Skin epidermis (tissue), 12 donors: ENCODE data around the gene MRPL20.
A peak's percentile ranks its signal among the peaks of the same experiment; 100 is the strongest.
"Not testable (repeated sequence)": the region's sequence is repeated elsewhere in the genome, so short reads cannot be mapped to it uniquely, and the experiment has no call there.

Experiments used
- H3K27ac ChIP-seq, 21 experiments: fragments of 200-600 bp; sonication (generic) in 11 of 21; one replicate each; pipeline ENCODE4 v1.5.0; 2020; ENCODE audit warnings: mild to moderate bottlenecking in 3 of 21, inconsistent platforms in 2 of 21, moderate library complexity in 2 of 21
- H3K4me3 ChIP-seq, 7 experiments: fragments of 200-600 bp; sonication (generic) in 2 of 7; one replicate each; pipeline ENCODE4 v1.5.0; 2020; ENCODE audit warnings: inconsistent platforms in 2 of 7, mild to moderate bottlenecking in 2 of 7, moderate library complexity in 1 of 7

MRPL20 gene

DNA sequence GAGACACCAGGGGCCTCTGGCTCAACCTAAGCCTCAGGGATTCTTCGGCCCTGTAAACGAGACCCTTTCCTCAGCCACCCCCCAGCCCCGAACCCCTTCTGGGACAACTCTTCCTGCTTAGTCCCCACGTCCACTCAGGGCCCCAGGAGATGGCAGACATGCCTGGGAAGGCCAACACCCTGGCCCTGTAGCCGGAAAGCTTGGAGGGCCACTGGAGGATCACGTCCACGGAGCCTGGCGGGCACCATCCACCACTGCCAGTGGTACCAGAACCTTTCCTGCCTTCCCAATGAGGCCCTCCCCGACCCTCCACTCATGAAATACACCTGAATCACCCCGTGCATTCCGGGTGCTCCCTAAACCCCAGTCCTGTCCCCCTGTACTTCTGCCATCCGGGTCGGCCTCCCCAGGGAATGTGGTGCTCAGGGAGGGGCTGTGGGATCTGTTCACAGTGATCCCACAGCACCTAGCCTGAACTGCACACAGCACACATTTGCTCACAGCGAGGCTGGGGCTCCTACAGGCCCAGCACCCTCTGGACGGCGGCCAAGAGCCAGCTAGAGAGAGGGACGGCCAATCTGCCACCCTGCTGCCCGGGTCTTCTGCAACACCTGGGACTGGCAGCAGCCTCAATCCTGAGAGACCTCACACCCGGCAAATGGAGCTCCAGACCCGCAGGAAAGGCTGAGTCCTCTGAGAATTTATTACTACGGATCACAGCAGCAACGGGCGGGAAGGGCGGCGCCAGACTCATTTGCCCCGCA lies 33.9 kb downstream of the MRPL20 start:
- Histone ChIP-seq H3K27ac (peak overlapping the region in 2 of 21 experiments; percentile 62 to 96), H3K4me3 (peak overlapping the region in 4 of 7 experiments; percentile 75 to 97 (median 94))

DNA sequence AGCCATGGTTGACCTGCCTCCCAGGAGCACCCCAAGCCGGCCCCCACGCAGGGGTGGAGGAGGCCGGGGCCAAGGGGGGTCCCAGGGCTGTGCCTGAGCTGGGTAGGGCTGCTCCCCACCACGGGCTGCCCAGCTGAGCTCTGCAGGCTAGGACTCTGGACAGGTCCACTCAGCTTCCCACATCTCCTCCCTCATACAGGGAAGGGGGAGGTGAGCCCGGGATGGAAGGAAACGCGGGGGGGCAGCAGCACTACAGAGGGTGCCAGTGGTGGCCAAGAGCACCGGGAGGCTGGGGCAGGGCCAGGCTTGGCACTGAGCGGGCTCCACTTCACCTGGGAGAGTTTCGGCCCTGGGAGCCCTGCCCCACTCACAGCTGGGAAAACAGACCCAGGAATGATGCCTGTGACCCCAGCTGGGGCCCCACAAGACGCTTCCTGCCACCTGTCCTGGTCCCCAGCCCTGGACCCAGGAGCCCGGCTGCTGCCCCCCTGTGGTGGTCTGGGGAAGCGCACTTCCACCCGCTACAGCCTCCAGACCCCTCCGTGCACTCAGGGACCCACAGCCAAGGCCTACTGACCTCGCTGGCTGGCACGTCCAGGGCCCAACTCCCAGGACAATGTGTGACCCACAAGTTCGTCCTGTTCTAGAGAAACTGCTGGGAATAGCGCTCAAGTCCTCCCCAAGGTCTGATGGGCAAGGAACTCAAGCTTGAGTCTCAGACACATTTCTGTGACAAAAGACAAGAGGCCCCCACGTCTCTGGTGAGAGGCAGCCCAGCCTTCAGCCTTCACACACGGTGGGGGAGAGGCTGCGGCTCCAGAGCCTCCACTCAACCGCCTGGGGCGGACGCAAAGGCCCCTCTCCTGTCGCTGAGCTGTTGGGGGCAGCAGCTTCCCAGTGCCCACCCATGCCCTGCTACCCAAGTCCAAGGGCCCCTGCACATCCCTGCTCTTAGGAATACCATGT lies 35.1 kb downstream of the MRPL20 start:
- peak overlapping the region in 5 of 21 experiments; percentile 1 to 62 (median 35) for H3K27ac ChIP-seq
- H3K4me3 ChIP-seq = no peak overlapping the region

DNA sequence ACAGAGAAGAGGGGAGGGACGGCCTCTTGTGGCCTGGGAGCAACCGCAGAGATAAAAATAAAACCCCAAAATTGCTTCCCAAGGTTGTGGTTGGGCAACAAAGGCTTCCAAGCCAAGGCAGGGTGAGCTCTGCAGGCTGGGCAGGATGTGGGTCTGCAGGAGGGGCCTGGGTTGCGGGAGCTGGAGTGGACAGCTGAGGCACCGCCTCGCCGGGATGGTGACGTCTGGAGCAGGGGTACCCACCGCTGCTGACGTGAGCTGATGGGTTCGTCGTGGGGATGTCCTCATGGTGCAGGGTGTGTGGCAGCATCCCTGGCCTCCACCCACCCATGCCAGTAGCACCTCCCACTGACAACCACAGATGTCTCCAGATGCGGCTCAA lies 35.7 kb downstream of the MRPL20 start:
- Histone ChIP-seq H3K27ac (peak overlapping the region in 3 of 21 experiments; percentile 1 to 35 (median 27)), H3K4me3 (no peak overlapping the region)

DNA sequence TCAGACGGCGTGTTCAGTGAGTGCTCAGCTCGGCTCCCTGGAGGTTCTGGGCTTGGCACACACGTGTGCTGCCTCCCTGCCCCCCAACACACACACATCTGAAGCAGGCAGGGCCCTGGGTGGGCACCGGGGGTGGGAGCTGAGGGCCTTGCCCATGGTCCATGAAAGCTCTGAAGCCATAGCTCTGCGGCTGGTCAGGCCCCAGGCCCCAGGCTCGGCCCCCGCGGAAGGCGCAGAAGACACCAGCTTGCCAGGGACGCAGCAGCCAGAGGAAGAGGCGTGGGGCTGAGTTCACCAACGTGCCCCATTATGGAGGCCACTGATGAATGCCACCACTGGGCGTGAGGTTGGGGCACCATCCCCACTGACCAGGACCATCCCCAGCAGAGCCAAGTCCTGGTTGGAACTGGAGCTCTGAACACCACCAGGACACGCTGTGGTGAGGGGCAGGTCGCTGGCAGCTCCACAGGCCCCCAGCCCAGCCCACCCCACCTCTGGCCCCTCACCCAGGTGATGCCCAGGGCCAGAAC lies 36.3 kb downstream of the MRPL20 start:
- Histone ChIP-seq H3K27ac (peak overlapping the region in 1 of 21 experiments; percentile 35), H3K4me3 (no peak overlapping the region)

DNA sequence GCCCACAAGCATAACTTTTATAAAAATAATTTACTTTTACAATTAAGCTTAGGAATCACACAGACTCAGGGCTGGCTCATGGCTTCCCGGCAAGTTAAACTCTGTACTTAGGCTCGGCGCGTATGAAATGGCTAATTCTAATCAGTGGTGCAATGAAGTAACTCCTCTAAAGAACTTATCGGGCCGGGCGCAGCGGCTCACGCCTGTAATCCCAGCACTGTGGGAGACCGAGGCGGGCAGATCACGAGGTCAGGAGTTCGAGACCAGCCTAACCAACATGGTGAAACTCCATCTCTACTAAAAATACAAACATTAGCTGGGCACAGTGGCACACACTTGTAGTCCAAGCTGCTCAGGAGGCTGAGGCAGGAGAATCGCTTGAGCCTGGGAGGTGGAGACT lies 37.0 kb downstream of the MRPL20 start:
- not testable (repeated sequence) for H3K4me3 ChIP-seq, H3K27ac ChIP-seq

DNA sequence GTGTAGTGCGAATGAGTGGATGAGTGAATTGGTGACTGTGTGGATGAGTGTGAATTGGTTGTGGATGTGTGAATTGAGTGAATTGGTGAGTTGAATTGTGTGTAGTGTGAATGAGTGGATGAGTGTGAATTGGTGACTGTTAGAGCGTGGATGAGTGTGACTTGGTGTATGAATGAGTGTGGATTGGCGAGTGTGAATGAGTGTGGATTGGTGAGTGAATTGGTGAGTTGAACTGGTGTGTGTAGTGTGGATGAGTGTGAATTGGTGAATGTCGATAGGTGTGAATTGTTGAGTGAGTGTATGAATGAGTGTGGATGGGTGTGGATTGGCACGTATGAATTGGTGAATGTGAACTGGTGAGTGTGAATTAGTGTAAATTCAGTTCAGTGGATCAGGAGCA lies 39.8 kb downstream of the MRPL20 start:
- no peak overlapping the region for H3K4me3 ChIP-seq
- H3K27ac ChIP-seq = no peak overlapping the region

DNA sequence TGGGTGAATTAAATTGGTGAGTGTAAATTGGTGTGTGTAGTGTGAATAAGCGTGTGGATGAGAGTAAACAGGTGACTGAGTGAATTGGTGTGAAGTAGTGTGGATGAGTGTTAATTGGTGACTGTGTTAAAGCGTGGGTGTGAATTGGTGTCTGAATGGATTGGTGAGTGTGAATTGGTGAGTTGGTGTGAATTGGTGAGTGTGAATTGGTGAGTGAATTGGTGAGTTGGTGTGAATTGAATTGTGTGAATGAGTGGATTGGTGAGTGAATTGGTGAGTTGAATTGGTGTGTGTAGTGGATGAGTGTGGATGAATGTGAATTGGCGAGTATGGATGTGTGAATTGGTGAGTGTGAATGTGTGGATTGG lies 40.4 kb downstream of the MRPL20 start:
- H3K4me3 ChIP-seq = no peak overlapping the region
- H3K27ac ChIP-seq = no peak overlapping the region

DNA sequence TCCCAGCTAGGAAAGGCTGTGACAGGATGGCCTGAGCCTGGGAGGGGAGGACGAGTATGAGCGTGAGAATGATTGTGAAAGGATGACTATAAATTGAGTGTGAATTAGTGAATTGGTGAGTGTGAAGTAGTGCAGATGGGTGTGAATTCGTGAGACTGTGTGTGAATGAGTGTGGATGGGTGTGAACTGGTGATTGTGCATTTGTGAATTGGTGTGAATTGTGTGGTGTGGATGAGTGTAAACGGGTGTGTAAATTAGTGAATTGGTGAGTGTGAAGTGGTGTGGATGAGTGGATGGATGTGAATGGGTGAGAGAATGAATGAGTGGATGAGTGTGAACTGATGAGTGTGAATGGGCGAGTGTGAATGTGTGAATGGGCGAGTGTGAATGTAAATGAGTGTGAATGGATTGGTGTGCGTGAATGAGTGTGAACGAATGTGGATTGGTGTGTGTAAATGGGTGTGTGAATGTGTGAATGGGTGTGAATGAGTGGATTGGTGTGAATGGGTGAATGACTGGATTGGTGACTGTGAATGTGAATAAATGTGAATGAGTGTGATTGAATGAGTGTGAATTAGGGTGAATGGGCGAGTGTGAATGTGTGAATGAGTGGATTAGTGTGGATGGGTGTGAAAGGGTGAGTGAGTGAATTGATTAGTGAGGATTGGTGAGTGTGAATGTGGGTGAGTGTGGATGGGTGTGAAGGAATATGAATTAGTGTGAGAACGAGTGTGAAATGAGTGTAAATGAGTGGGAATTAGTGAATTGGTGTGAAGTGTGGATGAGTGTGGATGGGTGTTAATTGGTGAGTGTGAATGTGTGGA lies 41.0 kb downstream of the MRPL20 start:
- Histone ChIP-seq H3K4me3 (no peak overlapping the region), H3K27ac (no peak overlapping the region)

DNA sequence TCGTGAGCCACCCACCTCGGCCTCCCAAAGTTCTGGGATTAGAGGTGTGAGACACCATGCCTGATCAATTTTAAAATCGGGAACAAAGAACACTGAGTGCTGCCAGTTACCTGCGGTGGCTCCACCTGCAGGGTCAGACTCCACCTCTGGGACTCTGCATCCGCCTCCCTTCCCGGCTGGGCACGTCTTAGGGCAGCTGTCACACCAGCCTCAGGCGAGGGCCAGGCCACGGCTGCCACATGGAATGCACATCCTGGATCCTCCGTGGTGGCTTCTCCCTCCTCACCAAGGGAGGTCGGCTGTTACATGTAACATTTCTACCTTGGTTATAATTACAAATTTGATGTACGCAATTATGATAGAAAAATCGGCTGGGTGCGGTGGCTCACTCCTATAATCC lies 42.8 kb downstream of the MRPL20 start:
- H3K4me3 ChIP-seq = no peak overlapping the region

DNA sequence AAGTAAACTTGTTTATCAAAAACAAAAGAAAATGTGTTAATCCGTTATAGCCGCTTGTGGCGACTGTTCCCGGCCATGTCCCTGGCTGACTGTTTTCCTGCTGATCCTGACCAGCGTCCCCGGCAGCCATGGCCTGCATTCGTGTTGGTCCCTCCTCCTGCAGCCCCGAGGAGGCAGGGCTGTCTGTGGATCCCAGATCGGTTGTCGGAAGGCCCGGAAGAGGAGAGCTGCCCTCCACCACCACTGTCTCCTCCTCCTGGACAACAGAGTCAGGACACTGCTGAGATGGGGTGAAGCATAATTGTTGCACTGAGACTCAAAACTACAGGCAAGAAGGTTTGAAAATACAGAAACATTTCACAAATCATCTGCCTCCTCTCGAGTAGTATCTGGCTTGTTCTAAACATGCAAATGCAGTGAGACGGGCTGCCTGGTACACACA lies 45.1 kb downstream of the MRPL20 start:
- Histone ChIP-seq H3K27ac (peak overlapping the region in 16 of 21 experiments; percentile 3 to 92 (median 72)), H3K4me3 (no peak overlapping the region)

More for the DNA sequence above, 42.8 kb downstream of the MRPL20 start:
- H3K27ac ChIP-seq = no peak overlapping the region

DNA sequence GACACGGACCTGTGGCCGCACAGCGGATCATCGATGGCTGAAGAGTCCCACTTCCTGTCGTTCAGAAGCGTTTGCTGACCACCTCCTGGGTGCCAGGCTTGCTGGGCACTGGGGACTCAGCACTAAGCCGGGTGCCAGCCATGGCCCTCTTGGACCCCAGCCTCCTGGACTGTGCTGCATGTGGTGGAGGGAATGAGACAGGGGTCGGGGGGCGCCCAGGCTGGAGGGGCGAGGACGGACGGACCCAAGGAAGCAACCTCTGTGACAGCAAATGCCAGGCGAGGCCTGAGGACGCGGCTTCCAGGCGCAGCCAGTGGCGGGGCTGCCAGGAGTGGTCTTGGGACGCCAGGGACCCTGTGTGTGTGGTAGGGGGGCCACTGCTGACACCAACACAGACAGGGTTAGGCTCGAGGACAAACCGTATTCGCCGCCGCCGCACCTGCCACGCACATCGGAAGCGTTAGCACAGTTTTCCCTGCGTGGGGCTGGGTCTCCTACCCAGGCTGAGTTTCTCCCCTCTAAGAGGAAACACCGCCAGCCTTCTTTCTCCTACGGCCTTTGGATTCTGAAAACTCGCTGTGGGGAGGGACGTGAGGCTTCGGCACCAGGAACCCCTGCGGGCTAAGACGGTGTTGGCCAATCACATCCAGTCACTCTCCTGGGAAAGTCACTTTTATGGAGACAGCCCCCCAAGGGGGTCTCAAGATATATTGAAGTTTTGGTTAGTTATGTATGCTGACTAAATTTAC lies 45.7 kb downstream of the MRPL20 start:
- Histone ChIP-seq H3K27ac (peak overlapping the region in 18 of 21 experiments; percentile 3 to 92 (median 70)), H3K4me3 (no peak overlapping the region)

DNA sequence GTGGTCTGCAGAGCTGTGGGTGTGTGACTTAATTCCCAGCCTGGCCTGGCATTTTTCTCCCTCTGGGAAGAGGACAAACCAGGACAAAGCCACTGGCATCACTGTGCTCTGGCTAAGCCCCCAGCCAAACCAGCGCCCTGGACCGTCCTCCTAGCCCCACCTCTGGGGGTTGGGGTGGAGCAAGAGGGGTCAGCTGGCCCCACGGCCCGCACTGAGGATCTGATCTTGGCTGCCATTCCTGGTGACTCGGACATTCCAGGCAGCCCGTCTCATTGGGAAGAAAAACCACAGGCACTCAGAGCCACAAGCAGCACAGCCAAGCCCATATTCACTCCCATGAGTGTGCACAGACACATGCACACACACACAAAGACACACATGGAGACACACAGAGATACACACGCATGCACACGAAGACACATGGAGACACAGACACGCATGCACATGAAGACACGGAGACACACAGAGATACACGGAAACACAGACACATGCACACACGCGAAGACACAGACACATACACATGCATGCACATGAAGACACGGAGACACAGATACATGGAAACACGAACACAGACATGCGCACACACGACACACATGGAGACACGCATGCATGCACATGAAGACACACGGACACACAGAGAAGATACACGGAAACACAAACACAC lies 46.5 kb downstream of the MRPL20 start:
- no peak overlapping the region for H3K4me3 ChIP-seq
- H3K27ac ChIP-seq = peak overlapping the region in 20 of 21 experiments; percentile 54 to 97 (median 84)

DNA sequence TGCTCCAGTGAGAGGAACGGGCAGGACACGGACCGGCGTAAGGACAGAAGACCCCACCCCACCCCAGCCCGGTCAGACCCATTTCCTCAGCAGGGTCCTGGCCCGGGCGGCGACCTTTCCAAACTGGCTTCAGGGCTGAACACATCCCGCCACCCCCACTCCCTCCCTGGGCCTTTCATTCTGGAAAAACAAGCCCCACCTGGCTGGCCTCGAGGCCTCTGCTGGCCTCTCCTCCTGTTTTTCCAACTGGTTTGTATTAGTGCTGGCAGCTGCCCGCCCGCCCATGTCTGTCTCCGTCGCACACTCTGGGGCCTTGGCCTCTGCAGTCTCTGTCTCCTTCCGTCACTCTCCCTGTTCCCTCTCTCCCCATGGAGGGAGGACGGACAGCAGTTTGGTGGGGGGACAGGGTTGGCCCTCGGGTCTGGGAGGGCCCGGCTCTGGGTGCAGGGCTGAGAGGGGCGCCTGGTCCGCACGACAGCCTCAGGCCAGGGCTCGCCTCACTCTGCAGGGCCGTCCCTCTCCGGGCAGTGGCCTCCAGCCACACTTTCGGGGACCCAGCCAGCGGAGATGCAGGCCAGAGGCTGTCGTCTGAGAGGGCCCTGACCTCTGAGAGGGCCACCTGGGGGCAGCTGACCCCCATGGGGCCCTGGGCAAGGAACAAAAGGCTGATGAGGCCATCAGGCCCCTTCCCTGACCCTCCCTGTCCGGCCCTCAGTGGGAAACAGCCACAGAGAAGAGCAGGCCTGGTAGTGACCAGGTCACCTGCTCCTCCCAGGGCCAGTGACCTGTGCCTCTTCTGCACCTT lies 47.2 kb downstream of the MRPL20 start:
- peak overlapping the region in 1 of 7 experiments; percentile 4 for H3K4me3 ChIP-seq
- peak overlapping the region in 20 of 21 experiments; percentile 54 to 97 (median 84) for H3K27ac ChIP-seq

DNA sequence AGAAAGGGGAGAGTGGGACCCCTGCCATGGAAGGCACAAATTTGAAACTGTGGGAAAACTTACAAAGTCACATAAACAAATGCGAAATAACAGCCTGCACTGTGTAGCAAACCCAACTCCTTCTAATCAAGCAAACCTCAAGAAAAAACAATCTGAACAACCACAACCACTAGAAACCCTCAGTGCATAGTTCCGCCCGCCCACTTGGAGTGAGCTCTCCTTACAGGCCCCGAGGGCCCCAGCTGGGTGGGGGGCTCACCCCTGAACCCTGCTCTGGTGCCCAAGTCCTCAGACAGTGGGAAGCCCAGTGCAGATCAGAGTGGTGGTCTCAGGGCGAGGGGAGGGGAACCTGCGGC lies 47.8 kb downstream of the MRPL20 start:
- H3K27ac ChIP-seq = peak overlapping the region in 20 of 21 experiments; percentile 54 to 97 (median 84)
- H3K4me3 ChIP-seq = no peak overlapping the region

DNA sequence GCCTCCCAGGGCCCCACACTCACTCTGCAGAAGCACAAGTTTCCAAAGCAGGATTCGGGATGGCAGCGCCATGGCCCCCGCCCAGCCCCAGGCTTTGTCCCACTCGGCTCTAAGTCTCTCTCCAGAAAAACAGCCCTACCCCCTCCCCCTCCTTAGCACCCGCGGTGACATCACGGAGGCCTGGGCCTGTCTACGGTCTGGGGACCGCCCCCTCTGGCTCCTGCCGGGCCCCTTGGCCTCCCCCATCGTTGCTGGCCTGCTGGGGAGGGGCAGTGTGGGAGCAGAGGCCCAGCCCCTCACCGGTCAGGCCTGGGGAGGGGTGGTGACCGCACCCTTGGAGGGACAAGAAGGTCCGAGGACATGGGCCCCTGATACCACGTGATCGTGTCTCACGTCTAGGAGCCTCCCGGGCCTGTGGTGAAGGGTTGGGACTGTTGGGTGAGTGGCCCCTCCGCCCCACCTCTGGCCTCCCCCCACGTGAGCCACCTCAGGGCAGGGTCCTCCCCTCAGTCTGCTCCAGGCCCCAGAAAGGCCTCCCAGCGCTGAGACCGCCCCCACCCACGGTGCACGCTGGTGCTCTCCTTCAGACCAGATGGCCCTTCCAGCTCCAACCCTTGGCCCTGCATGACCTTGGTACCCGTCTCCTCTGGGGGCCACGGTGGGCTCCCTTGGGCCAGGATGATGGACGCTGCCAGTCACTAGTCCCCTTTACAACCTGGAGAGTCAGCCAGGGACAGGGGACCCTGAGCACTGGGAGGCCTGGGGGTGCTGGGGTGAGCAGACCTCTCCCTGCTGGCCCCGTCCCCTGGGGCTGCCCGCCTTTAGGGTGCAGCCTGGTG lies 48.4 kb downstream of the MRPL20 start, which contains the start of gene MXRA8:
Gene MXRA8, minus strand, starts transcription at position 123 of the 839 bp plus-strand sequence. Its CDS starts 51 bp downstream, at position 72.
- Histone ChIP-seq H3K4me3 (peak within 1 kb of the TSS; percentile 21 to 44 (median 32)), H3K27ac (peak within 1 kb of the TSS in 20 of 21 experiments; percentile 61 to 97 (median 84))

DNA sequence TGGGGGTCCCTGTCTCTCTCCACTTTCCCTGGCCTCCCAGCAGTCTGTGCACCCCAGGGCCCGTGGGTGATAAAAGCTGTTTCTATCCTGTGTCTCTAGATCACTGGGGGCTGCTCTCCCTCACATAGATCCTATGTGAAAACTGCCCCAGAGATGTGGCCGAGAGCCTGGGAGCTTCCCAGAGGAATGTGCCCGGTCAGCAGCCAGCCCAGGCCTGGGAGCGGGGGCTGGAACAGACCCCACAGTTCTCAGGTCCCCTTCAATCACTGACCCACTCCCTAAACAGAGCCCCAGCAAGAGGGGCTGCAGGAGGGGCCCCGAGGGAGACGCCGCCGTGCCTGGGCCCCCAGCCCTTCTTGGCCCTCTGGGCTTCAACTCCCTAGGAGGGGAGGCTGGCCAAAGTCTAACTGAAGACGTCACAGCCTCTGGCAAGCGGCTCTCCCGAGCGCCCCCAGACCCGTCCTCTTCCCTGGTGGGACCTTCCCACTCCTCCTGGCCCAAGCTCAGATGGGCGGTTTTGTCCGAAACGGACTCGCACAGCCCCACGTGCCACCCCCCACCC lies 49.1 kb downstream of the MRPL20 start:
- H3K4me3 ChIP-seq = peak overlapping the region; percentile 21 to 44 (median 32)

More for the DNA sequence above, 49.1 kb downstream of the MRPL20 start:
- H3K27ac ChIP-seq = peak overlapping the region in 20 of 21 experiments; percentile 43 to 97 (median 84)
